Body of pancreas (tissue), 4 donors: Measurements from ENCODE around the gene SNTG2.

Experiments used
- POLR2A ChIP-seq, 3 donors: fragments of 450-650 bp; IDR thresholded peaks; one replicate each; pipeline ENCODE4 v1.6.1; 2016; ENCODE audit warnings: antibody characterized with exemption in 3 of 3, mild to moderate bottlenecking in 2 of 3
- TF ChIP-seq, protein P1 (sequence below), 7 experiments: fragments of 450-650 bp in 4 of 7; fragments of 200-600 bp in 3 of 7; sonication (generic) in 3 of 7; IDR thresholded peaks; one replicate each; pipeline ENCODE4 v1.5.1; 2016 to 2019; ENCODE audit warnings: antibody characterized with exemption in 7 of 7

DNA sequence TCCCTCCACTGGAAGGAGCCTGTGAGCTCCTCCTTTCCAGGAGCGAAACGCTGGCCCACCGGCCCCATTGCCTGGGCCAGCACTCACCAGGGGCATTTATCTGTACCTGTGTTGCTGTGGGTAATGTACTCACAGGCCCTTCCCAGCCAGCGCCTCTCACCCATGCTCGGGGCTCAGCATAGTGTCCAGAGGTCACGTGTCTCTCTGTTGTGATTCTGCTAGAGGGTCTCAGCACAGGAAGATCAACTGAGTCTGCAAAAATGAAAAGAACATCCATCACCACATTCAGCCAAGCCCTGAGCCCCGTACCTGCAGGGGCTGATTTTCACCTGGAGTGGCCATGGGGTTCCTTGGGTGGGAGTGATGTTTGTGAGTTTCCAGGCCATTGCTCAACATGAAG lies 359.6 kb downstream of the SNTG2 start:
- no peak for TF ChIP-seq POLR2A (IDR thresholded peaks at IDR 0.05)
- TF ChIP-seq, protein P1, sequence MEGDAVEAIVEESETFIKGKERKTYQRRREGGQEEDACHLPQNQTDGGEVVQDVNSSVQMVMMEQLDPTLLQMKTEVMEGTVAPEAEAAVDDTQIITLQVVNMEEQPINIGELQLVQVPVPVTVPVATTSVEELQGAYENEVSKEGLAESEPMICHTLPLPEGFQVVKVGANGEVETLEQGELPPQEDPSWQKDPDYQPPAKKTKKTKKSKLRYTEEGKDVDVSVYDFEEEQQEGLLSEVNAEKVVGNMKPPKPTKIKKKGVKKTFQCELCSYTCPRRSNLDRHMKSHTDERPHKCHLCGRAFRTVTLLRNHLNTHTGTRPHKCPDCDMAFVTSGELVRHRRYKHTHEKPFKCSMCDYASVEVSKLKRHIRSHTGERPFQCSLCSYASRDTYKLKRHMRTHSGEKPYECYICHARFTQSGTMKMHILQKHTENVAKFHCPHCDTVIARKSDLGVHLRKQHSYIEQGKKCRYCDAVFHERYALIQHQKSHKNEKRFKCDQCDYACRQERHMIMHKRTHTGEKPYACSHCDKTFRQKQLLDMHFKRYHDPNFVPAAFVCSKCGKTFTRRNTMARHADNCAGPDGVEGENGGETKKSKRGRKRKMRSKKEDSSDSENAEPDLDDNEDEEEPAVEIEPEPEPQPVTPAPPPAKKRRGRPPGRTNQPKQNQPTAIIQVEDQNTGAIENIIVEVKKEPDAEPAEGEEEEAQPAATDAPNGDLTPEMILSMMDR (IDR thresholded peaks at IDR 0.05), result no peak
